GM19193 (cell line): ENCODE results near the gene C1orf56.
A peak's percentile ranks its signal among the peaks of the same experiment; 100 is the strongest.

Experiments used
- POLR2A ChIP-seq: IDR thresholded peaks from 4 replicates; pipeline ENCODE4 v1.6.1; 2011; ENCODE audit not compliant: insufficient read depth, insufficient read length; ENCODE audit errors: extremely low read depth

C1orf56 gene

GRCh38 chr1:151047591-151047924 is at the start of gene C1orf56:
TSS of gene C1orf56 (plus strand) at chr1:151047751. CDS start at chr1:151047848, 97 bp downstream.
- peak; percentile 57 for TF ChIP-seq POLR2A

GRCh38 chr1:150997949-150998348 is 49.6 kb upstream of the C1orf56 start:
- no peak for TF ChIP-seq POLR2A

- TF ChIP-seq POLR2A: no peak
Observed at GRCh38 chr1:150999051-150999674, 48.4 kb upstream of the C1orf56 start.

GRCh38 chr1:150999926-151000325 is 47.6 kb upstream of the C1orf56 start:
- no peak for TF ChIP-seq POLR2A

- no peak for TF ChIP-seq POLR2A
Observed at GRCh38 chr1:151000408-151000807, 47.1 kb upstream of the C1orf56 start.

- no peak for TF ChIP-seq POLR2A
Observed at GRCh38 chr1:151001602-151002001, 45.9 kb upstream of the C1orf56 start.

- TF ChIP-seq POLR2A: no peak
Observed at GRCh38 chr1:151002051-151002450, 45.5 kb upstream of the C1orf56 start.

- no peak for TF ChIP-seq POLR2A
Observed at GRCh38 chr1:151002611-151003010, 44.9 kb upstream of the C1orf56 start.

GRCh38 chr1:151003180-151003579 is 44.4 kb upstream of the C1orf56 start:
- no peak for TF ChIP-seq POLR2A

GRCh38 chr1:151005729-151006319 is 41.7 kb upstream of the C1orf56 start:
- no peak for TF ChIP-seq POLR2A

- TF ChIP-seq POLR2A: no peak
Observed at GRCh38 chr1:151006327-151007052, 41.1 kb upstream of the C1orf56 start, which contains the start of gene MINDY1. TSS of gene MINDY1 (minus strand) at chr1:151006902. CDS start at chr1:151002617, 4,285 bp downstream.

GRCh38 chr1:151007853-151008243 is 39.7 kb upstream of the C1orf56 start:
- TF ChIP-seq POLR2A: no peak

- peak; percentile 60 for TF ChIP-seq POLR2A
Observed at GRCh38 chr1:151008244-151009205, 39.0 kb upstream of the C1orf56 start, which contains the start of gene PRUNE1. TSS of gene PRUNE1 (plus strand) at chr1:151008449. CDS start at chr1:151008633, 184 bp downstream.

GRCh38 chr1:151009206-151009587 is 38.4 kb upstream of the C1orf56 start:
- no peak for TF ChIP-seq POLR2A
